Thymus (tissue), 11 donors: Measurements from ENCODE around the gene ZBTB7C. TPM values are rescaled to one million over a fixed set of nuclear protein-coding genes. Genes with fewer than 3 reads are reported as not detected.

Experiments used
- DNase-seq, 9 donors: peaks; one replicate each; pipeline ENCODE4 v3.0.0-alpha.2; 2013; ENCODE audit warnings: low spot score in 9 of 9, low read depth in 6 of 9, missing footprints in 1 of 9
- H3K27ac ChIP-seq, 2 donors: one replicate each; pipeline ENCODE4 v1.5.1; 2013; ENCODE audit warnings: control low read depth in 1 of 2, low read depth in 1 of 2, low read length in 1 of 2, mild to moderate bottlenecking in 1 of 2, moderate library complexity in 1 of 2
- H3K27me3 ChIP-seq, 2 donors: one replicate each; pipeline ENCODE4 v1.5.1; 2013; ENCODE audit warnings: low read length in 1 of 2; ENCODE audit not compliant: control insufficient read depth in 2 of 2, insufficient read depth in 1 of 2
- H3K36me3 ChIP-seq, 2 donors: one replicate each; pipeline ENCODE4 v1.5.1; 2013; ENCODE audit warnings: low read length in 1 of 2, mild to moderate bottlenecking in 1 of 2, moderate library complexity in 1 of 2; ENCODE audit not compliant: control insufficient read depth in 2 of 2, insufficient read depth in 2 of 2
- H3K4me1 ChIP-seq, 2 donors: one replicate each; pipeline ENCODE4 v1.5.1; 2013; ENCODE audit warnings: low read length in 2 of 2; ENCODE audit not compliant: control insufficient read depth in 2 of 2, insufficient read depth in 2 of 2
- H3K4me3 ChIP-seq, 2 donors: one replicate each; pipeline ENCODE4 v1.5.1; 2013; ENCODE audit warnings: low read length in 2 of 2, control low read depth in 1 of 2, mild to moderate bottlenecking in 1 of 2
- H3K9me3 ChIP-seq, 2 donors: one replicate each; pipeline ENCODE4 v1.5.1; 2013; ENCODE audit warnings: low read length in 1 of 2, mild to moderate bottlenecking in 1 of 2; ENCODE audit not compliant: control insufficient read depth in 2 of 2, insufficient read depth in 1 of 2
- WGBS: extraction: QIAGEN DNeasy Blood & Tissue Kit; methylation state at CpG from one replicate; pipeline ENCODE4 v1.1.7; 2013; 5-methylcytosine and 5-hydroxymethylcytosine counted together
- polyA plus RNA-seq: library from polyadenylated mRNA; stranded (reverse); fragments of 200-250 nt; gene quantifications from one replicate; pipeline ENCODE4 v1.2.3, GENCODE V29; 2013
- total RNA-seq: library from RNA; stranded (reverse); fragments of 120-200 nt; gene quantifications from one replicate; pipeline ENCODE4 v1.2.4, GENCODE V29; 2013
- donor health status: healthy.

Gene ZBTB7C
- total and polyA plus RNA-seq, 2 donors = 0.14 to 0.73 TPM

DNA sequence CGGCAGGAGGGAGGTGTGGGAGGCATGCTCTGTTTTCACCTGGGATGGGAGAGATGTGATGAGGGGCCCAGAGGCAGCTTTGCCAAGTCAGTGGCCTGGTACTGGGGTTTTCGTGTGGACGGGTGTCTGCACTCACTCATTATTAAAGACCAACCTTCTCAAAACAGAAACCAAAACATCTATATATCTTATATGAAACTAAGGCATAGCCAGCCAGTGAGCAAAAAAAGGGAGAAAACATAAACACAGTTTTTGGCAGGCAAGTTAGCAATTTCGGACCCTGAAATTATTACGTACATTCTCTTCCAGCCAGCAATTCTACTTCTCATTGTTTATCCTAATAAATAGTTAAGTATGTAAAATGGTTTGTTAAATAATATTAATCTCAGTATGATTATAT is 297.6 kb downstream of the ZBTB7C start:
- H3K9me3 ChIP-seq = no peaks in the 10 kb centered on the region
- no peak overlapping the region for H3K27ac ChIP-seq
- DNase-seq = no peak
- WGBS = 88% methylated on average over 5 of the region's 5 CpGs
- H3K4me1 ChIP-seq = no peaks in the 10 kb centered on the region
- peaks cover 0 to 22% of the 10 kb centered on the region in 2 donors for H3K27me3 ChIP-seq
- H3K4me3 ChIP-seq = no peak overlapping the region
- H3K36me3 ChIP-seq = no peaks in the 10 kb centered on the region

- 89% methylated on average over 7 of the region's 7 CpGs for WGBS
- Histone ChIP-seq H3K9me3 (no peaks in the 10 kb centered on the region), H3K4me3 (no peak overlapping the region), H3K4me1 (no peaks in the 10 kb centered on the region), H3K36me3 (no peaks in the 10 kb centered on the region), H3K27me3 (peaks cover 0 to 25% of the 10 kb centered on the region in 2 donors), H3K27ac (no peak overlapping the region)
- DNase-seq = no peak
Observed at GRCh38 chr18:48110797-48111196, 298.4 kb downstream of the ZBTB7C start.

- no peaks in the 10 kb centered on the region for H3K4me1 ChIP-seq
- H3K4me3 ChIP-seq = no peak overlapping the region
- no peaks in the 10 kb centered on the region for H3K36me3 ChIP-seq
- no peak overlapping the region for H3K27ac ChIP-seq
- no peaks in the 10 kb centered on the region for H3K9me3 ChIP-seq
- H3K27me3 ChIP-seq = peaks cover 0 to 26% of the 10 kb centered on the region in 2 donors
- WGBS = 74% methylated on average over 6 of the region's 6 CpGs
- no peak for DNase-seq
Observed at GRCh38 chr18:48109961-48110493, 299.2 kb downstream of the ZBTB7C start.

- Histone ChIP-seq H3K4me3 (no peak overlapping the region), H3K4me1 (no peaks in the 10 kb centered on the region), H3K9me3 (no peaks in the 10 kb centered on the region), H3K27me3 (peaks cover 0 to 25% of the 10 kb centered on the region in 2 donors), H3K27ac (no peak overlapping the region), H3K36me3 (no peaks in the 10 kb centered on the region)
- DNase-seq = no peak
- whole genome bisulfite sequencing = 82% methylated on average over 11 of the region's 11 CpGs
Observed at GRCh38 chr18:48108136-48108535, 301.0 kb downstream of the ZBTB7C start.

- DNase-seq = no peak
- Histone ChIP-seq H3K4me3 (no peak overlapping the region), H3K27me3 (peaks cover 0 to 25% of the 10 kb centered on the region in 2 donors), H3K36me3 (no peaks in the 10 kb centered on the region), H3K4me1 (no peaks in the 10 kb centered on the region), H3K9me3 (no peaks in the 10 kb centered on the region), H3K27ac (no peak overlapping the region)
- WGBS = 60% methylated on average over 11 of the region's 11 CpGs
Observed at GRCh38 chr18:48106976-48107781, 302.0 kb downstream of the ZBTB7C start.

DNA sequence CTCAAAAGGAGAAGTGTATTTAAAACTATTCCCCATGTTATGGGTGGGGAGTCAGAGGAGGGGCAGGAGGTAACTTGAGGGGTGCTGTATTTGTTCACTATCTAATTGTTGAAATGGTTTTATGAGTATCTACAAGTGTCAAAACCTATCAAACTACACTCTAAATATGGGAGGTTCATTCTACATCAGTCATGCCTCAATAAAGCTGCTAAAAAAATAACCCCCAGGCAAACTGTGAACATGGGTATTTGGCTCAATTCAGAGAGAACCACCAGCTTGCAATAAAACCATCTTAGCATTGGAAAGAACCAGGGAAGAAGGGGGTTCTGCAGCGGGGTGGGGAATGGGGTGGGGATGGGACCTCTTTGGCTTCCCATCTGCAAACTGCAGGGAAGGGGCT is 302.7 kb downstream of the ZBTB7C start:
- no peaks in the 10 kb centered on the region for H3K4me1 ChIP-seq
- H3K4me3 ChIP-seq = no peak overlapping the region
- DNase-seq = no peak
- 75% methylated on average over 1 of the region's 1 CpG for WGBS
- no peaks in the 10 kb centered on the region for H3K36me3 ChIP-seq
- peaks cover 0 to 25% of the 10 kb centered on the region in 2 donors for H3K27me3 ChIP-seq
- H3K27ac ChIP-seq = no peak overlapping the region
- H3K9me3 ChIP-seq = no peaks in the 10 kb centered on the region

GRCh38 chr18:48105317-48105716 is 303.9 kb downstream of the ZBTB7C start:
- Histone ChIP-seq H3K4me3 (no peak overlapping the region), H3K4me1 (no peaks in the 10 kb centered on the region), H3K27me3 (peaks cover 0 to 28% of the 10 kb centered on the region in 2 donors), H3K9me3 (no peaks in the 10 kb centered on the region), H3K27ac (no peak overlapping the region), H3K36me3 (no peaks in the 10 kb centered on the region)
- no peak for DNase-seq
- 83% methylated on average over 1 of the region's 1 CpG for WGBS

- H3K4me3 ChIP-seq = no peak overlapping the region
- no peaks in the 10 kb centered on the region for H3K9me3 ChIP-seq
- H3K4me1 ChIP-seq = no peaks in the 10 kb centered on the region
- no peaks in the 10 kb centered on the region for H3K36me3 ChIP-seq
- WGBS = 84% methylated on average over 6 of the region's 6 CpGs
- H3K27me3 ChIP-seq = peaks cover 0 to 31% of the 10 kb centered on the region in 2 donors
- no peak for DNase-seq
- H3K27ac ChIP-seq = no peak overlapping the region
Observed at GRCh38 chr18:48104705-48105104, 304.5 kb downstream of the ZBTB7C start.

GRCh38 chr18:48100651-48101165 is 308.5 kb downstream of the ZBTB7C start:
- Histone ChIP-seq H3K27ac (no peak overlapping the region), H3K4me1 (no peaks in the 10 kb centered on the region), H3K4me3 (no peak overlapping the region), H3K36me3 (no peaks in the 10 kb centered on the region), H3K9me3 (no peaks in the 10 kb centered on the region), H3K27me3 (peaks cover 0 to 14% of the 10 kb centered on the region in 2 donors)
- no peak for DNase-seq
- WGBS = 71% methylated on average over 9 of the region's 9 CpGs
